ENCODE data around the gene TMEM154.

Gene TMEM154

DNA sequence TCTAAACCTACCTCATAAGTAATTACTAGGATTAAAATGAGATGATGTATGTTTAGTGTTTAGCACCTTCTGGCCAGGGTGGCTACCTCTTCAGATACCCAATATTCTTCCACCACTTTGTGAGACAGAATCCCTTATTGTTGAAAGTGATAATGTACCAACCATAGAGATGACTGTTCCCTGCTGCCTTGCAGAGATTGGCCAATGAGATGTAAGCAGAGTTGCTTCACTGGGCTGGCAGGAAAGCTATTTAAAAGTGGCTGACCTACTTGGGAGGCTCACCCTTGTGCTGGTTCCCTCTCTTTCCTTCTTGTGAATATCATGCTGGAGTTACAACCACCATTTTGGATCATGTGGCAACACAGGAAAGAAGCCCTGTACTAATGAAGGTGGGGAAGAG, 58.9 kb downstream of the TMEM154 start:
- DNase-seq: no peak

DNA sequence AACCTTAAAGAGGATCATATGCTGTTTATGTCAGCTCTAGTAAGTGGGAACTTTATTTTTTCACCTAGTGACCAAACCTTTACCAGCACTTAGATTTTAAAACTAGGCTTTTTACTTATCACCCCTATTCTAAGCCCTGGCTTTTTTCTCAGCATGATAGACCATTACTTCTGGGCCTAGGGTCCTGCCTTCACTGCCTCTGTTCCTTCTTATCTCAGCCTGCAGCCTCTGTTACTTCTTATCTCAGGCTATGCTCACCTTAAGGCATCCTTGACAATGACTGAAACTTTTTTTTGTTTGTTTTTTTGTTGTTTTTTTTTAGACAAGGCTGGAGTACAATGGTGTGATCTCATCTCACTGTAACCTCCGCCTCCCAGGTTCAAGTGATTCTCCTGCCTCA, 59.6 kb downstream of the TMEM154 start:
- no peak for DNase-seq

DNA sequence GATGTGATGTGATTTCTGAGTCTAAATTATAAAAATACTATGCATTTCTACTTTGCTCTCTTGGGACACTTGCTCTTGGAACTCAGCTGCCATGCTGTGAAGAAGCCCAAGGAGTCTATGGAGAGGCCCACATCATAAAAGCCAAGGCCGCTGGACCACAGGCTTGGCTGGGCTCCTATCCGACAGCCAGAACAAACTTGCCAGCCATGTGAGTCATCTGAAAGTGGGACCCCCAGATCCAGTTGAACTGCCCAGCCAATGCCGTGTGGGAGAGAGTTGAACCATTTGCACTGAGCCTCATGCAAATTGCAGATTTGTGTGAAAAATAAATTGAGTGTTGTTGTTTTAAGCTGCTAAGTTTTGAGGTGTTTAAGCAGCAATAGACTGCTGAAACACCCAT, 60.2 kb downstream of the TMEM154 start:
- DNase-seq: no peak

DNA sequence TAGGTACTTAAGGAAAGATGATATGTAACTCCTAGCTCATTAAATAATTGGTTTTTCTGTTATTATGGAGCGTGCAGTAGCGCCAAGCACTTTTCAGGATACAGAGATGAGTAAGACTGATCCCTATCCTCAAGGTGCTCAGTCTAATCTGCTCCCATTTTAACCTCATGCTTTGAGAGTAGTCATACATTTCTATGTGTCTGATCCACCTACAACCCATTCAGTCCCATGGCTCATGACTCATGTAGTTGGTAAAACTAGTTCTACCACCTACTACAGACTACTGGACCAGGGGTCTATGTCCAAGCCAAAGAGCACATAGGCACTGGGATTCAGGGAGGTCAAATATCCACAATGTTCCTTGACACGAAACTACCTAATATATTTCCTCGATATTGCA, 60.8 kb downstream of the TMEM154 start:
- DNase-seq: no peak

DNA sequence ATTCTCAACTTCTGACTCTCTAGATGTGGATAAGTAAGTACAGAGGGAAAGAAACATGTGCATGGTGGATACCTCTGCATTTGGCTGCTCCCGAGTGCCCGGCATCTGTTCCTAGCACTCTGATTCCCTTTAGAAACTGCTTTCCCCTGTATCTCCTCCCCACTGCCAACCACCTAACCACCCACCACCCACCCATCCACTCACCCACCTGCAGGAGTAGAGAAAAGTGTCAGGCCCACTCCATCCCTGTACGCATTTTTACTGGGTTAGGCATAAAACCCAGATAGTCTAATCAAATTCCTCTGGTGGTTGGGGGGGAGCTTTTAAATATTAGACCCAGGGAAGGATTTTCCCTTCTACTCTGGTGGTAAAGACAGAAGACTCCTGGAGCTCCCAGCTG, 63.0 kb downstream of the TMEM154 start:
- no peak for DNase-seq

DNA sequence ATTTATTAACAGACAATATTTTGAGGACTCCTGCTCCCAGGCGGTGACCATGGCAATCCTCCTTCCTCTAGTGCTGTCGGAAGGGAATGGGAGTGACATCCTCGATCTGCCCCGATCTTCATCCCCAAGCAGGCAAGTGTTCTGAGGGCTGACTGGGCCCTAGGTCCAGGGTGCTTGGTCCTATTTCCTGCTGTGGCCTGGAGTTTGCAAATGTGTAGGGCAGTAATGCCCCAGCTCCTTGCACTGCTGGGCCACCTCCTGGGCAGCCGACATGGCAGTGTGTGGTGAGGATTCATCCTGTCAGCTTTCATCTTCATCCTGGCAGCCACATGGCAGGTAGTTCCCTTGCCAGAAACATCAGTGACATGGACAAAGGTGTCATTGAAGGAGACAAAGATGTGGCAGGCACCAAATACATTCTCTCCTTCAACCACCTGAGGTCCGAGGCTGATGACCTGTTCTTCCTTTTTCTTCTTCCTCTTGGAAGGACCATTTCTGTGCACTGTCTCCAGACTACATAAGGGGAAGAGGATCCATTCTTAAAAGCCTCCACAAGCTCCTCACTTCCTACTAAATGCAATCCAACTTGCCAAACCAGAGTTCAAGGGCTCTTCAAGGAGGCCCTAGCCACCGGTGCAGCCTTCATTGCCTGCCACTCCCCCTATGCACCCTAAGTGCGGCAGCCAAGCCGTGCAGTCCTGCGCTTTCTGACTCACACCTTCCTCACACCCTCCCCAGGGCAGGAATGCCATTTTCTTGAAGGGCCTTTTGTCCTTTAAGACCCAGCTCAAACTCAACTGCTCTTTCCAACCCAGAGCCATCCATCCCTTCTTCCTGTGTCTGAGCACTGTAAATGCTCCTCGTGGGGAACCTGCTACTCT, 65.7 kb downstream of the TMEM154 start:
- DNase-seq: no peak

DNA sequence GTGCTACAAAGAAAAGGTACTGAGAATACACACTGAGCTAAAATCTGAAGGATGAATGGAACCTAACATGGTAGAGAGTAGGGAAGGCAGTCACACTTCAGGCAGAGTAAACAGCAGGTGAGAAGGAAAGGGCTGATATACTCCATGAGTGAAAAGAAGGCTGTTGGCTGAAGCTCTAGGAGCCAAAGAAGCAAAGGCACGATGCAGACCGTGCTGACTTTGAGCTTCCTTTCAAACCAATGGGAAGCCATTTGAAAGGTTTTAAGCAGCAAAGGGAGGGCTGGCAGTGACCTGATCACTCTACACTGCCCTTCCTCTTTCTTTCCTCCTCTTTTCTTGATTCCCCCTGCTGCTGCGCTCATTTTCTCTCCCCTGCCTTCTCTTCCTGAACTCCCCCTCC, 66.4 kb downstream of the TMEM154 start:
- no peak for DNase-seq

DNA sequence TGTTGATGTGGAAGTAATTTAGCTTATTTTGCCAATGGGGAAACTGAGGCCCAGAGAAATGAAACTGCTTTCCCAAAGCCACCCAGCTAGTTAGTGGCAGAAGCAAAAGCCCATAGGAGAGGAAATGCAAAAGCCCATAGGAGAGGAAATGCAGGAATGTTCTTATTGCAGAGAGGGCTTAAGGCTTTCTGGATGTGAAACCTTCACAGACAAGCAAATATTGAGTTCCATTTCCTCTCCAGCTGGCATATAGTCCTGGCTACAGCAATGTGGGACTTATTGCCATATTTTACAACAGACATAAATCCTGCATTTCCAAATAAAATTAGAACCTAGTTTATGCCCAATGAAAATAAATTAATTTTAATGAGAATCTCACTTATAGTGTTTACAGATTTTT, 69.7 kb downstream of the TMEM154 start:
- no peak for DNase-seq

DNA sequence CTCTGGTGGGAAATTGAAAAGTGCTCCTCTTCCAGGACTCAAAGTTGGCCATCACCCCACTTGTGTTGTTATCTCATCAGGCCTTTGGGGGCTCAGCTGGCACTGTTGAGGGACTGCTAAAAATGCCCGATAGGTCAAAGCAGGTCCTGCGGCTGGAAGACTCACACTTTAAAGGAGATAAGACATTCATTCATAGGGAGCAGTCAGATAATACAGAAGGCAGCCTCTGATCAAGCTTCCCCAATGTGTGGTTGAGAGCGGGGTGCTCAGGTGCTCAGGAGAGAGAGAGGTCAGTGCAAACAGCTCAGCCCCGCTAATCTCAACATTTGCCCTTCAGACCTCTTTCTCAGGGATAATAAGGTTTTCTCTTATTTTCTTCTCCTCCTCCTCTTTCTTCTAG, 70.3 kb downstream of the TMEM154 start:
- no peak for DNase-seq

DNA sequence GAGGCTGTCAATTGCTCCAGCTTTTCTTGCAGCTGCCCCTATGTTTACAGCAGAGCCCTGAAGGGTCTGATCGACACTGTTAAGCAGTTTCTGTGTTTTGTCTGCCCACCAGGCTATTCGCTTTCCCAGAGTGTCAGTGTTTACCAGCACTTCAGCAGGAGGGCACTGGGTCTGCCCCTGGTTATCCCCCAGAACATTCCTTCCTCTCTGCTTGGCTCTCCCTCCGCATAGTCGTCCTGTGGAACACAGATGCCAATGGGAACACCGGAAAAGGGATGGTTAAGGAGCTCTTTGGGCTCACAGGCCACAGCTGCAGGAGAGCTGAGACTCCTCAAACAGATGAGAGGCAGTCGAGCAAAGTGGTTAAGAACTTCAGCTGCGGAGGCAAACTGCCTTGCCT, 72.6 kb downstream of the TMEM154 start:
- DNase-seq: no peak

DNA sequence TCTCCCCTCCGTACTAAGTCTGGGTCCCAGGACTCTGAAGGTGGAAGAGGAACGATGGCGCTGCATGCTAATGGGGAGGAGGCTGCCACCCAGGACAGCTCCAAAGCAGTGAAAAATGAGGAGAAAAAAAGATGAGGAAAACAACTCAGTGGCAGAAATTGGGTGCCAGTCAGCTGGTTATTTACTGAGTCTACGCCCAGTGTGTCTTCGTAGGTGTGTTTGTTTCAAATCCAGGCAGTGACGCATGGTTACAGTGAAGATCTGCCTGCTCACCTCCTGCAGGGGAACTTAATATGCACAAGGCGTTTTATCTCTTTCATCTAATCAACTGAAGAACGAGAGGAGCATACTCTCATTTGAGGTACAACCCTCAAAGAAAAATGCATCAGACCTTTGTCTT, 73.0 kb downstream of the TMEM154 start:
- no peak for DNase-seq

DNA sequence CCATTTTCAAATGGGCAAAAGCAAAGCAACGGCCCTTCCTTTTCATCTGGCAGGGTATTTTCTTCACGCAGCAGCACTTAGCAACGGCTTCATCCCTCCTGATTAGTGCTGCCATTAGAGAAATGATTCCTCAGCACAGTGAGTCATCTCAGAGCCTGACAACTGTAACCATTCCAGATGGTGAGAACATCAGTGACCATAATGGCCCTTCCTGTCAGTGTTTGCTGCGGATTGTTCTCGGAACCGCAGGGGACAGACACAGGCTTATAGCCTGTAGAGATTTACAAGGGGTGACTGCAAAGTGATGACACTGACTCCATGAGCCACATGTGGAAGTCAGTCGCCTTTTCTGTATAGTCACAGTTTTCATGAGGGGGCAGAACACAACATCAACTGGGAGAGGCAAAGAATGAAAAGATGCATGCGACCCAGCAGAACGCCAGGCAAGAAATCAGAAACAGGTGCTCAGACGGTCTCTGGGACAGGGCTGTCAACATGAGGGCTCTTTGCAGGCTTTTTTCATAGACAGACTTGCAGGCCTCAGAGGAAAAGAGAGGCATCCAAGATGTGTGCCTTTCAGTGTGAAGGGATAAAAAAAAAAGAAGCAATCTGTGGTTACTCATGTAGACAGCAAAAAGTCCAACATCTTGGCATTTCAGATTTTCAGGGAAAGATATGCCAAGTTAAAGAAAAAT, 74.0 kb downstream of the TMEM154 start:
- no peak for DNase-seq

DNA sequence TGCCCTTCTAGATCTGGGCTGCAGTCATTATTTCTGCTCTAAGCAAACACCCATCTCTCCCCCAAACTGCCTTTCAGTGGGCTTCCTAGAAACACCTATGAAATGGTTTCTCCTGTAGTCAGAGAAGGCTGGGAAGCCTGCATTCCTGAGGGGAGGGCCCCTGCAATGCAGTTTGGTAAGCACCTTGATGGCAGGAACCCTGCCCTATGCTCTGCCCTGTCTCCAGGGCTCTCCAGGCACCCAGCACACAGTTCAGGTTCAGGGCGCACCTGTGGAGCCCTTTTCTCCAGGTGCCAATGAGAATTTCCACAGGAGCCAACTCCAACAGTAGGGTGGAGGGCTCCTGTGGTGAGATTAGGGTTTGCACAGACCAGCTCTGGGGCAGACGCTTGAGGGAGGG, 74.8 kb downstream of the TMEM154 start:
- DNase-seq: no peak

DNA sequence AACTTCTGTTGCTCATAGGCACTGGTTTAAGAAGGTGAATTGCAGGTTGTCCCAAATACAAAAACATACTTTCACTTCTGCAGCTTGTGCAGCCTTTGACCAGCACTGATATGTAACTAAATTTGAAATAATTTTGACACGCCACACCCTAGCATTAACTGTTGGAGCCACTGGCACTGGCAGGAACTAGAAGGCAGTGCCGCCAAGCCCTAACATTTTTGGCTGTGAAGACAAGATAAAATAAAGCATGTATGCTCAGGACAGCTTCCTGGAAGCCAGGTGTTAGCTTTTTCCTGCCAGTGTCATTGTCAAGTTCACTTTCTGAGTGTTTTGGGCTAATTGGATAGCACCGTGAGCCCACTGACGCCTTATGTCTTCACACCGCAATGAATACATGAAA, 78.6 kb downstream of the TMEM154 start:
- DNase-seq: no peak

DNA sequence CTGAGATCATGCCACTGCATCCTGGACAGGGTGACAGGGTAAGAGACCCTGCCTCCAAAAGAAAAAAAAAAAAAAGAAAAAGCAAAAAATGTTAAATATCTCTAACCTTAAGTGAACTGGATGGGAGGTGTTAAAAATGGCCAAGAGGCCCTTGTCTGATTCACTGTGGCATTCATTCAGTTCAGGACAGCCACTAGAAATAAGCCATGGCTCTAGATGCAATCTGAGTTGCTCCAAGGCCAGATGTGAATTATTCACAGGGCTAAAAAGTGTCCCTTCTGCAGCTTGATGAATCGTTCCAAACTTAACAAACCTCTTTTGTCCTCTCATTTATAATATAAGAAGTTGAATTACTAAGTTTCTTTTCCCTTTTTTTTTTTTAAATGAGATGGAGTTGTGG, 80.2 kb downstream of the TMEM154 start:
- no peak for DNase-seq

DNA sequence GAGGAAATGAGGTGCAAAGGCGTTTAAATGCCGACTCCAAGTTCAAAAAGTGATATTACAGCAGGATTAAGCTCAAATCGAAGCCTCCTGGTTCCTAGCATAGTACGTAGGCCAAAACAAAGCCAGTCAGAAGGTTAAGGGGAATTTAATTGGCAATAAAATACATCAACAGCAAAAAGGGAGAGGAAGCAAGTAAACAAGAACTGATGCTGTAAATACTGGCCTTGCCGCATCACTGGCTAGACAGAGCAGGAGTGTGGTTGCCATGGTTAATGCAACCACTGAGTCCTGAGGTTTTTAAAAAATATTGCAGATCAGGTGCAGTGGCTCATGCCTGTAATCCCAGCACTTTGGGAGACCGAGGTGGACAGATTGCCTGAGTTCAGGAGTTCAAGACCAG, 80.7 kb downstream of the TMEM154 start:
- no peak for DNase-seq

DNA sequence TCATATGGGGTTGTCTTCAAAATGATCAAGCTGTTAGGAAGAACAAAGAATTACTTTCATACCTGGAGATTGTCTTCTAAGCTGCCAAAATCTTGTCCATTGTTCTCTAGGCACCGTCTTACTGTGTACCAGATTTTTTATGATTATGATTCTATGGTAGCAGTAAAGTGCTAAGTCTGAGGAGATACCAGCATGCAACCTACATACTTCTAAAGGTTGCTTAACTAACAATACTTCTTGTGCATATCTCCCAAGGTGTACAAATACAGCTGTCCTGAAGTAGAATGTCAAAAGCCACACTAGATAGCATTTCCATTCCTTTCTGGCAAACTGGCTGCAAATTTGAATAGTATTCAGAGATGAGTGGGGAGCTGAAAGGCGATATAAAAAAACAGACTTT, 81.3 kb downstream of the TMEM154 start:
- DNase-seq: no peak

DNA sequence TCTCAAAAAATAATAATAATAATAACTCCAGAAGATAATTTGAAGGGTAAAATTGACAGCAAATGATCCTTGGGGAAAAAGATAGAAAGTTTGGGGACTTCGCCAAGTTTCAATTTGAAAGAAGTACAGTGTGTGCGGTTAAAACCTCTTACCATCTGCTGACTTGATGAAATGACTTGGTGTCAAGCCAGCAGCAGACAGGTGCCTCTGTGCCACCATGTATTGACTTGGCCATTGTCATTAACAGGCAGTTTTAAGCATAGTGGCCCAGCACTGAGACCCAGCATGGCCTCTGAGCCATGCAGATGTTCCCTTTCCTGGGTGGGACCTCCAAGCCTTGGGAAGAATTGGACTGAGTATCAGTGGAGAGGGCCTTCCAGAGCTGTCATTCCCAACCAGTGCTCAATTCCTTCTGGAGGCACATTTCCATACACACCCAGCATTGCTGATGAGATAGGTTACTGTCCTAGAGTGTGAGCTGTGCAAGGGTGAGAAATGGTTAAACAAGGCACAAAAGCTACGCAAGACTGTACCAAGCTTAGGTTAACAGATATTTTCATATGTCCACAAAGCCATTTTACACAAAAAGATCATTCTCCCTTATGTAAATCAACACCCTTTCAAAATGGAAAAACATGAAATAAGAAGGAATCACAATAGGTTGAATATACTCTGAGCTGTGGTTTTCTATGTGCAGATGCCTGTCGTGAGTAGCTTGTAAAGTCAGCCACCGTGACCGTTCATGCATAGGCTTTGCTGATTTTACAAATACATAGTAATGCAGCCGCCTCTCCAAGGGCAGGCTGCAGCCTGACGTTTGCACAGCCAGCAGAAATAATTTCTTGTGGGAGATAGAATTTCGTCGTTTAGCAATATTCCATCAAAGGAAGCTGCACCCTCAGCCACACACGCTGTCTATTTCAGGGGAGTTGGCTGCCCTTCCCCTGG, 84.5 kb downstream of the TMEM154 start:
- DNase-seq: no peak

DNA sequence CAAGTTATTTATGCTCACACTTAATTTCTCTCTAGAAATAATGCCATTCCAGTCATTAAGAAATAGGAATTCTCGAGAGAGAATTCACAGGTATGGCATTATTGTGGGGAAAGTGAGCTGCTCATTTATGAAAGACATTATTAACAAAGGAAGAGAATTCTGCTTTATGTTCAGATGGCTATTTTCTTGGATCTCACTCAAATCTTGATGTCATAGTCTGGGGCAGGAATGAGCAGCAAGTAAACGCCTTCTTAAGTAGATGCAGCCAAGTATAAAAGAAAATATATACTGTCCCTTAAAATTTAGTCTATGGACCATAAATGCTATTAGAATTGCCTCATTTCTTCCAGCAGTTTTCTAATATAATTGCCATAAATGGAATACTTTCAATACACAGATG, 85.7 kb downstream of the TMEM154 start:
- DNase-seq: no peak

DNA sequence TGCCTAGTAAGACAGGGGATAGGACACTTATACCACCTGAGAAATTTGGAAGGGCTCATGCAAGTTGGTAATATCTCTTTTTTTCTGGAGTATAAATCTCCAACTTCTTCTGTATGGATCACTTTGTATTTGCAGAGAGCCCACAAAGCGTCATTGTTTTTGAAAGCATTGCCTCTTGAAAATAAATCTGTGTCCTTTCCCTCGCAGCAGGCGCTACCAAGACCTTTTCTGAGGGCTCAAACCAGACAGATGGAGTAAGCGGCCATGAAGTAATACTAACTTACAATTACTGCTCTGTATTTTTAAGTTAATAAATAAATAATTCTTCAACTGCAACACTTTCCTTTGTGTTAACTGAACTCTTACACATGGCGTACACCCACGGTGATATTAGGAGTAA, 87.9 kb downstream of the TMEM154 start:
- DNase-seq: no peak

DNA sequence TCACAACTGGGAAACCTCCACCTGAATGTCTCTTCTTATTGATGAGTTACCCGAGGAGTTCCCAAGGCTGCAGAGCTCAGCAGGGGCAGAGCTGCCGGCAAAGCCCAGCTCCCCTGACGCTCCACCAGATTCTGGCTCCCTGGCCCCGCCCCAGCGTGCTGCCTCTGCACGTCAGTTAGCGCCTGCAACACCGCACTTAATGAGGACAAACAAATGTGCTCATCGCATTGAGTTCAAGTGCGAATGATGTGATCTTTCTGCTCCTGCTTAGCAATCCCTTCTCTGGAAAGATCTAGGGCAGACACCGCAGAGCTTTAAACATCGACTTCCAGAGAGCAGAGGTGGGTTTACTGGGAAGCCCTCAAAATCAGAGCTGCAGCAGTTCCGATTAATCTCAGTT, 88.4 kb downstream of the TMEM154 start:
- no peak for DNase-seq

DNA sequence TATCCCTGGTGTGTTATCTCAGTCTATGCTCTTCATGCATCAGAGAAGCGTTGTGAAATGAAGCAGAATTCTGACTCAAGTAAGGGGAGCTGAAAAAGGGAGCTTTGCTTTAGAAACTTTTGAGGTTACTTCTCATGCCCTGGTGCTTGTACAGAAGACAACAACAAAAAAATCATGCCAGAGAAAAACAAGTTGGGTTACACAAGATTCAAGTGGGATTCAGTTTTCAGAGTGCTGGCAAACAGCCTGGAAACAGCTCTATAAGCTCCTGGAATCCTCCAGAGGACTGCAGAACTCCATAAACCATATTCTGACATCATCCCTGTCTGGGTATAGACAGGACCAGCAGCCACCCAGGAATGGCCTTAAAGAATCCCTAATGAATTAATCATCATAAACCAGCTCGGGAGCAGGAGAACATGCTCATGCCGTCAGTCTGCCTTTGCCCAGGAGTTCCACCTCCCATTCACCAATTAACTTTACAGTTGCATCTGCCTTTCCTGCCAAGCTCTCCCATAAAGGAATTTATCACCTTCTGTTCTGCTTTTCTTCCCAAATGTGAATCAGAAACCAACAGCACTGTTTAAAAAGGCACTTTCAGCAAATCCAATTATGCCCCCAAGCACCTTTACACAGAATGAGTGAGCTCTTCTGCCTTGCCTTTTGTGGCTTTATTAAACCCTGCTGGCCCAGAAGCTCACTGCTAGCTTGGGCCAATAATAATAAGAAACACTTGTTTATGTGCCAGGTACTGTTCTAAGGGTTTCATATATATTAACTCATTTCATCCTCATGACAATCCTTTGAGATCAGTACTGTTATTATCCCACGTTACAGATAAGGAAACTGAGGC, 89.4 kb downstream of the TMEM154 start:
- DNase-seq: no peak
